ENCODE measurements around the gene AP1S3. TPM values are rescaled to one million over a fixed set of nuclear protein-coding genes. Genes with fewer than 3 reads are reported as not detected.
"Not testable (repeated sequence)": the region's sequence is repeated elsewhere in the genome, so short reads cannot be mapped to it uniquely, and the experiment has no call there.

AP1S3 gene
- total RNA-seq, 1 experiment from 2014 or later: 16.3 TPM

GRCh38 chr2:223801736-223802135, 35.6 kb downstream of the AP1S3 start:
- peak; percentile 36 for DNase-seq (ENCODE audit: low spot score)

GRCh38 chr2:223800908-223801307, 36.5 kb downstream of the AP1S3 start:
- no peak for DNase-seq (ENCODE audit: low spot score)

- peak; percentile 81 for DNase-seq (ENCODE audit: low spot score)
Measured at GRCh38 chr2:223797811-223798721, 39.3 kb downstream of the AP1S3 start.

GRCh38 chr2:223797037-223797436, 40.3 kb downstream of the AP1S3 start:
- DNase-seq (ENCODE audit: low spot score): peak; percentile 89

GRCh38 chr2:223789423-223789822, 48.0 kb downstream of the AP1S3 start:
- DNase-seq (ENCODE audit: low spot score): no peak

GRCh38 chr2:223788826-223789225, 48.6 kb downstream of the AP1S3 start:
- no peak for DNase-seq (ENCODE audit: low spot score)

- not testable (repeated sequence) for DNase-seq (ENCODE audit: low spot score)
Measured at GRCh38 chr2:223788106-223788505, 49.3 kb downstream of the AP1S3 start.

GRCh38 chr2:223787358-223787757, 50.0 kb downstream of the AP1S3 start:
- DNase-seq (ENCODE audit: low spot score): no peak

GRCh38 chr2:223786943-223787342, 50.4 kb downstream of the AP1S3 start:
- no peak for DNase-seq (ENCODE audit: low spot score)

- peak; percentile 55 for DNase-seq (ENCODE audit: low spot score)
Measured at GRCh38 chr2:223786236-223786635, 51.1 kb downstream of the AP1S3 start.

- DNase-seq (ENCODE audit: low spot score): no peak
Measured at GRCh38 chr2:223784221-223784772, 53.1 kb downstream of the AP1S3 start.

GRCh38 chr2:223782629-223783028, 54.8 kb downstream of the AP1S3 start:
- DNase-seq (ENCODE audit: low spot score): no peak

- no peak for DNase-seq (ENCODE audit: low spot score)
Measured at GRCh38 chr2:223781560-223781959, 55.8 kb downstream of the AP1S3 start.

- peak; percentile 79 for DNase-seq (ENCODE audit: low spot score)
Measured at GRCh38 chr2:223779877-223780276, 57.5 kb downstream of the AP1S3 start.

- DNase-seq (ENCODE audit: low spot score): no peak
Measured at GRCh38 chr2:223774193-223774592, 63.2 kb downstream of the AP1S3 start.

- no peak for DNase-seq (ENCODE audit: low spot score)
Measured at GRCh38 chr2:223772363-223772762, 65.0 kb downstream of the AP1S3 start.

- DNase-seq (ENCODE audit: low spot score): no peak
Measured at GRCh38 chr2:223771475-223771874, 65.9 kb downstream of the AP1S3 start.

- no peak for DNase-seq (ENCODE audit: low spot score)
Measured at GRCh38 chr2:223768179-223768578, 69.2 kb downstream of the AP1S3 start.

- DNase-seq (ENCODE audit: low spot score): no peak
Measured at GRCh38 chr2:223767341-223767740, 70.0 kb downstream of the AP1S3 start.

- no peak for DNase-seq (ENCODE audit: low spot score)
Measured at GRCh38 chr2:223765221-223765785, 72.1 kb downstream of the AP1S3 start.

- DNase-seq (ENCODE audit: low spot score): no peak
Measured at GRCh38 chr2:223764796-223765195, 72.6 kb downstream of the AP1S3 start.

- no peak for DNase-seq (ENCODE audit: low spot score)
Measured at GRCh38 chr2:223762853-223763252, 74.5 kb downstream of the AP1S3 start.

- not testable (repeated sequence) for DNase-seq (ENCODE audit: low spot score)
Measured at GRCh38 chr2:223761746-223762145, 75.6 kb downstream of the AP1S3 start.

All from HT-29 (cell line).